Body of pancreas (tissue), 4 donors: Measurements from ENCODE around the gene QKI.

Source experiments
- CTCF ChIP-seq, 7 experiments: fragments of 450-650 bp in 4 of 7; fragments of 200-600 bp in 3 of 7; sonication (generic) in 3 of 7; IDR thresholded peaks; one replicate each; pipeline ENCODE4 v1.5.1; 2016 to 2019; ENCODE audit warnings: antibody characterized with exemption in 7 of 7
- POLR2A ChIP-seq, 3 donors: fragments of 450-650 bp; IDR thresholded peaks; one replicate each; pipeline ENCODE4 v1.6.1; 2016; ENCODE audit warnings: antibody characterized with exemption in 3 of 3, mild to moderate bottlenecking in 2 of 3

- TF ChIP-seq CTCF (IDR thresholded peaks at IDR 0.05) (no peak), POLR2A (IDR thresholded peaks at IDR 0.05) (no peak)
These were observed 19.9 kb upstream of the QKI start for GRCh38 chr6:163394659-163395058.
